SH-SY5Y (cell line): ENCODE measurements around the gene GIPC3.

ENCODE experiments used
- GATA2 ChIP-seq: IDR thresholded peaks from 2 replicates; pipeline ENCODE4 v1.6.1; 2011; ENCODE audit warnings: mild to moderate bottlenecking, low read depth, low read length
- GATA3 ChIP-seq: IDR thresholded peaks from 2 replicates; pipeline ENCODE4 v1.6.1; 2011; ENCODE audit warnings: low read depth, mild to moderate bottlenecking, low read length, moderate library complexity

Gene GIPC3

GRCh38 chr19:3545669-3546034 lies 39.6 kb upstream of the GIPC3 start:
- TF ChIP-seq GATA2 (no peak), GATA3 (no peak)

GRCh38 chr19:3546119-3546518 lies 39.2 kb upstream of the GIPC3 start:
- no peak for TF ChIP-seq GATA3
- TF ChIP-seq GATA2: no peak

GRCh38 chr19:3547301-3547731 lies 38.0 kb upstream of the GIPC3 start:
- TF ChIP-seq GATA3: no peak
- no peak for TF ChIP-seq GATA2

GRCh38 chr19:3547767-3548282 lies 37.5 kb upstream of the GIPC3 start:
- TF ChIP-seq GATA2 (no peak), GATA3 (no peak)

GRCh38 chr19:3548606-3549005 lies 36.7 kb upstream of the GIPC3 start:
- TF ChIP-seq GATA3: no peak
- no peak for TF ChIP-seq GATA2

- TF ChIP-seq GATA2 (no peak), GATA3 (no peak)
Measured at GRCh38 chr19:3549816-3550215, 35.5 kb upstream of the GIPC3 start.

GRCh38 chr19:3550947-3551791 lies 34.1 kb upstream of the GIPC3 start:
- TF ChIP-seq GATA2: no peak
- no peak for TF ChIP-seq GATA3

GRCh38 chr19:3551792-3552095 lies 33.5 kb upstream of the GIPC3 start:
- TF ChIP-seq GATA3: no peak
- no peak for TF ChIP-seq GATA2

- no peak for TF ChIP-seq GATA3
Measured at GRCh38 chr19:3554254-3555083, 30.8 kb upstream of the GIPC3 start.

GRCh38 chr19:3555653-3556422 lies 29.4 kb upstream of the GIPC3 start:
- no peak for TF ChIP-seq GATA3
- TF ChIP-seq GATA2: no peak

GRCh38 chr19:3556423-3556977 lies 28.8 kb upstream of the GIPC3 start:
- no peak for TF ChIP-seq GATA2
- no peak for TF ChIP-seq GATA3

- no peak for TF ChIP-seq GATA2
- no peak for TF ChIP-seq GATA3
Measured at GRCh38 chr19:3556978-3557460, 28.3 kb upstream of the GIPC3 start.

- TF ChIP-seq GATA2 (no peak), GATA3 (no peak)
Measured at GRCh38 chr19:3557461-3558248, 27.6 kb upstream of the GIPC3 start, which contains the start of gene MFSD12. MFSD12 (minus strand) TSS chr19:3557586; CDS start chr19:3557403, 183 bp downstream.
